Cortex of kidney (tissue), 1 donor: Measurements from ENCODE around the gene CNTFR.

Experiments
- DNase-seq: peaks from one replicate; lab custom pipeline; 2025; lab: John Stamatoyannopoulos, UW

The CNTFR gene

GRCh38 chr9:34572092-34572491 lies 17.4 kb downstream of the CNTFR start:
- no peak for DNase-seq

GRCh38 chr9:34571481-34571810 lies 18.1 kb downstream of the CNTFR start:
- DNase-seq, result no peak

- no peak for DNase-seq
These were observed 18.6 kb downstream of the CNTFR start for GRCh38 chr9:34570809-34571480.

GRCh38 chr9:34570376-34570775 lies 19.1 kb downstream of the CNTFR start:
- DNase-seq, result no peak

- no peak for DNase-seq
These were observed 20.8 kb downstream of the CNTFR start for GRCh38 chr9:34568774-34569173.

GRCh38 chr9:34568133-34568532 lies 21.4 kb downstream of the CNTFR start:
- no peak for DNase-seq

GRCh38 chr9:34566972-34567371 lies 22.6 kb downstream of the CNTFR start:
- no peak for DNase-seq

GRCh38 chr9:34566322-34566721 lies 23.2 kb downstream of the CNTFR start:
- no peak for DNase-seq

- DNase-seq, result no peak
These were observed 23.7 kb downstream of the CNTFR start for GRCh38 chr9:34565856-34566255.

GRCh38 chr9:34564617-34565016 lies 24.9 kb downstream of the CNTFR start:
- no peak for DNase-seq

- no peak for DNase-seq
These were observed 26.3 kb downstream of the CNTFR start for GRCh38 chr9:34563262-34563661.

- DNase-seq, result no peak
These were observed 27.3 kb downstream of the CNTFR start for GRCh38 chr9:34562135-34562745.

- no peak for DNase-seq
These were observed 28.8 kb downstream of the CNTFR start for GRCh38 chr9:34560599-34561214.

GRCh38 chr9:34559624-34560455 lies 29.7 kb downstream of the CNTFR start:
- DNase-seq, result no peak

GRCh38 chr9:34558919-34559623 lies 30.5 kb downstream of the CNTFR start:
- no peak for DNase-seq

GRCh38 chr9:34558364-34558763 lies 31.2 kb downstream of the CNTFR start:
- no peak for DNase-seq

- DNase-seq, result no peak
These were observed 31.9 kb downstream of the CNTFR start for GRCh38 chr9:34557426-34558321.

GRCh38 chr9:34556949-34557348 lies 32.6 kb downstream of the CNTFR start:
- DNase-seq, result no peak

- no peak for DNase-seq
These were observed 33.5 kb downstream of the CNTFR start for GRCh38 chr9:34555936-34556525.

- DNase-seq, result no peak
These were observed 34.0 kb downstream of the CNTFR start for GRCh38 chr9:34555500-34555899.

- DNase-seq, result no peak
These were observed 34.5 kb downstream of the CNTFR start for GRCh38 chr9:34555002-34555348.
